DMS53 (cell line): ENCODE results near the gene EXOG.

Experiments
- DNase-seq: peaks from one replicate; lab custom pipeline; 2025; lab: John Stamatoyannopoulos, UW

EXOG gene

GRCh38 chr3:38473229-38473628 lies 22.9 kb upstream of the EXOG start:
- DNase-seq: no peak

GRCh38 chr3:38474928-38475605 lies 21.1 kb upstream of the EXOG start:
- DNase-seq: no peak

GRCh38 chr3:38475716-38476115 lies 20.4 kb upstream of the EXOG start:
- no peak for DNase-seq

GRCh38 chr3:38476157-38476756 lies 19.9 kb upstream of the EXOG start:
- DNase-seq: no peak

- no peak for DNase-seq
Measured at GRCh38 chr3:38477057-38477820, 18.9 kb upstream of the EXOG start.

- DNase-seq: no peak
Measured at GRCh38 chr3:38477839-38478450, 18.2 kb upstream of the EXOG start.

GRCh38 chr3:38478901-38479300 lies 17.2 kb upstream of the EXOG start:
- no peak for DNase-seq

GRCh38 chr3:38479431-38480092 lies 16.6 kb upstream of the EXOG start:
- DNase-seq: peak; percentile 53

- DNase-seq: no peak
Measured at GRCh38 chr3:38480093-38480445, 16.1 kb upstream of the EXOG start.

- DNase-seq: no peak
Measured at GRCh38 chr3:38480930-38481329, 15.2 kb upstream of the EXOG start.

GRCh38 chr3:38482951-38483350 lies 13.2 kb upstream of the EXOG start:
- DNase-seq: no peak

- DNase-seq: no peak
Measured at GRCh38 chr3:38487323-38487722, 8.8 kb upstream of the EXOG start.

- no peak for DNase-seq
Measured at GRCh38 chr3:38488949-38489348, 7.2 kb upstream of the EXOG start.

- no peak for DNase-seq
Measured at GRCh38 chr3:38489766-38490165, 6.4 kb upstream of the EXOG start.

GRCh38 chr3:38490281-38491030 lies 5.7 kb upstream of the EXOG start:
- no peak for DNase-seq

GRCh38 chr3:38491215-38491614 lies 4.9 kb upstream of the EXOG start:
- DNase-seq: no peak

- no peak for DNase-seq
Measured at GRCh38 chr3:38493031-38493430, 3.1 kb upstream of the EXOG start.

- DNase-seq: no peak
Measured at GRCh38 chr3:38497031-38497430, 891 bp downstream of the EXOG start.

- DNase-seq: no peak
Measured at GRCh38 chr3:38500688-38501417, 4.7 kb downstream of the EXOG start.

- no peak for DNase-seq
Measured at GRCh38 chr3:38507120-38507519, 11.0 kb downstream of the EXOG start.

- no peak for DNase-seq
Measured at GRCh38 chr3:38509732-38510131, 13.6 kb downstream of the EXOG start.
